NT2/D1 (cell line): ENCODE data around the gene NTNG1.

ENCODE experiments used
- SUZ12 ChIP-seq: IDR thresholded peaks from 2 replicates; pipeline ENCODE4 v1.6.1; 2011; ENCODE audit not compliant: insufficient read length, insufficient read depth; ENCODE audit errors: extremely low read depth
- YY1 ChIP-seq: IDR thresholded peaks from 2 replicates; pipeline ENCODE4 v1.6.1; 2011; ENCODE audit not compliant: insufficient read length, insufficient read depth
- ZNF274 ChIP-seq: IDR thresholded peaks from 2 replicates; pipeline ENCODE4 v1.6.1; 2011; ENCODE audit warnings: mild to moderate bottlenecking, low read depth, low read length

DNA sequence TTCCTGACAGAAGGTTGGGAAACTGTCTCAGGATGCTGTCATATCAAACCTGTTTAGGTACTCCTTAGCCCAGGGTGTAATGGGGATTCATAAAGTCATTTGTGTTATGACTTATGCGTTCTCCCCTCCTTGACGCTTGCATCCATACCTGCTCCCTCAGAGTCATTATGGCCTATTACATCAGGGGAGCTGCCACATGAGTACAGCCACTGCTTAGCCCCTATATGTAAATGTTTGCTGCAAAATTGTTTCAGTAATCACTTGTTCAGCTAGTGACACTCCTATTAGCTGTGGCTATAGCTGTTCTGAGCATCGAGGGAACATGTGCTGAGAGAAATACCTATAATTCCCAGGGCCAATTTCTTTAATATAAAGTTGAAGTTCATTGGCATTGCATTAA is 10.5 kb downstream of the NTNG1 start:
- TF ChIP-seq YY1 (no peak), ZNF274 (no peak), SUZ12 (no peak)
